Neural progenitor cell (in vitro differentiated cells): ENCODE data around the gene TBK1. TPM values are rescaled to one million over a fixed set of nuclear protein-coding genes. Genes with fewer than 3 reads are reported as not detected.
"Not testable (repeated sequence)": the region's sequence is repeated elsewhere in the genome, so short reads cannot be mapped to it uniquely, and the experiment has no call there.

Experiments
- DNase-seq: peaks from one replicate; pipeline ENCODE4 v3.0.0-alpha.2; 2016; ENCODE audit warnings: low spot score
- H2AFZ ChIP-seq: fragments of 200-600 bp; sonication (generic); replicated peaks from 2 replicates; pipeline ENCODE4 v1.6.1; 2016; ENCODE audit warnings: antibody characterized with exemption
- H3F3A ChIP-seq: fragments of 200-600 bp; sonication (generic); 2 replicates; pipeline ENCODE4 v1.6.1; 2016; ENCODE audit warnings: antibody characterized with exemption, low read depth
- H3K27ac ChIP-seq: fragments of 200-600 bp; sonication (generic); 2 replicates; pipeline ENCODE4 v1.5.1; 2016; ENCODE audit warnings: mild to moderate bottlenecking
- H3K27me3 ChIP-seq: fragments of 200-600 bp; sonication (generic); 2 replicates; pipeline ENCODE4 v1.6.1; 2016; ENCODE audit warnings: mild to moderate bottlenecking, moderate library complexity
- H3K36me3 ChIP-seq: fragments of 200-600 bp; sonication (generic); 2 replicates; pipeline ENCODE4 v1.5.1; 2016
- H3K4me1 ChIP-seq: fragments of 200-600 bp; sonication (generic); 2 replicates; pipeline ENCODE4 v1.6.1; 2016; ENCODE audit warnings: mixed run types
- H3K4me2 ChIP-seq: fragments of 200-600 bp; sonication (generic); 2 replicates; pipeline ENCODE4 v1.6.1; 2016
- H3K4me3 ChIP-seq: fragments of 200-600 bp; sonication (generic); 2 replicates; pipeline ENCODE4 v1.5.1; 2016
- H3K79me2 ChIP-seq: fragments of 200-600 bp; sonication (generic); 2 replicates; pipeline ENCODE4 v1.6.1; 2016; ENCODE audit warnings: low read depth
- H3K9ac ChIP-seq: fragments of 200-600 bp; sonication (generic); 2 replicates; pipeline ENCODE4 v1.6.1; 2016
- H3K9me3 ChIP-seq: fragments of 200-600 bp; sonication (generic); 2 replicates; pipeline ENCODE4 v1.5.1; 2016; ENCODE audit warnings: low read depth
- H4K20me1 ChIP-seq: fragments of 200-600 bp; sonication (generic); 2 replicates; pipeline ENCODE4 v1.6.1; 2016; ENCODE audit warnings: low read depth
- H3K27ac Mint-ChIP-seq: 3 replicates; pipeline ENCODE4 v1.8.0; 2021; ENCODE audit warnings: mixed read lengths
- H3K27me3 Mint-ChIP-seq: 2 replicates; pipeline ENCODE4 v1.8.0; 2022; ENCODE audit warnings: low read depth, mild to moderate bottlenecking, inconsistent platforms, moderate library complexity, mixed read lengths; ENCODE audit not compliant: insufficient read depth
- H3K36me3 Mint-ChIP-seq: 3 replicates; pipeline ENCODE4 v1.8.0; 2021; ENCODE audit warnings: mixed read lengths
- H3K4me1 Mint-ChIP-seq: 3 replicates; pipeline ENCODE4 v1.8.0; 2021; ENCODE audit warnings: mixed read lengths
- H3K4me3 Mint-ChIP-seq: 3 replicates; pipeline ENCODE4 v1.8.0; 2021; ENCODE audit warnings: mild to moderate bottlenecking, moderate library complexity, mixed read lengths
- H3K9me3 Mint-ChIP-seq: 3 replicates; pipeline ENCODE4 v1.8.0; 2020; ENCODE audit warnings: mixed read lengths
- CTCF ChIP-seq: fragments of 200-600 bp; sonication (generic); IDR thresholded peaks from 2 replicates; pipeline ENCODE4 v1.5.1; 2017; ENCODE audit warnings: antibody characterized with exemption, mild to moderate bottlenecking
- EZH2 ChIP-seq: fragments of 200-600 bp; sonication (generic); IDR thresholded peaks from 2 replicates; pipeline ENCODE4 v1.6.1; 2017; ENCODE audit warnings: antibody characterized with exemption, mild to moderate bottlenecking, moderate library complexity
- EZH2phosphoT487 ChIP-seq: fragments of 200-600 bp; sonication (generic); IDR thresholded peaks from 2 replicates; pipeline ENCODE4 v1.6.1; 2017; ENCODE audit warnings: antibody characterized with exemption
- total RNA-seq: library from RNA; depleted of rRNA; stranded (reverse); fragments of >200 nt; gene quantifications from 2 replicates; pipeline ENCODE4 v1.2.3, GENCODE V29; 2015; ENCODE audit warnings: low replicate concordance

Gene TBK1
- total RNA-seq, 1 donor from 2014 or later = 51.3 TPM

- no peak overlapping the region for H3K4me3 Mint-ChIP-seq
- H4K20me1 ChIP-seq = no peaks in the 10 kb centered on the region
- H3K27ac ChIP-seq = no peak overlapping the region
- H2AFZ ChIP-seq = peak overlapping the region; percentile 97
- DNase-seq = no peak
- no peak overlapping the region for H3K9ac ChIP-seq
- TF ChIP-seq EZH2 = no peak
- TF ChIP-seq CTCF = no peak
- no peak for TF ChIP-seq EZH2phosphoT487
- H3K79me2 ChIP-seq = no peaks in the 10 kb centered on the region
- no peaks in the 10 kb centered on the region for H3K36me3 Mint-ChIP-seq
- no peaks in the 10 kb centered on the region for H3K9me3 ChIP-seq
- peaks cover 15% of the 10 kb centered on the region for H3K4me1 ChIP-seq
- no peak overlapping the region for H3K27ac Mint-ChIP-seq
- no peaks in the 10 kb centered on the region for H3K9me3 Mint-ChIP-seq
- H3K27me3 Mint-ChIP-seq = peaks cover 7% of the 10 kb centered on the region
- peaks cover 18% of the 10 kb centered on the region for H3K4me1 Mint-ChIP-seq
- no peaks in the 10 kb centered on the region for H3K27me3 ChIP-seq
- H3F3A ChIP-seq = no peaks in the 10 kb centered on the region
- H3K4me3 ChIP-seq = no peak overlapping the region
- H3K36me3 ChIP-seq = no peaks in the 10 kb centered on the region
- peak overlapping the region; percentile 35 for H3K4me2 ChIP-seq
Measured at GRCh38 chr12:64522807-64523206, 70.9 kb downstream of the TBK1 start.

- not testable (repeated sequence) for H3K36me3 Mint-ChIP-seq, H2AFZ ChIP-seq, DNase-seq, H3K4me3 Mint-ChIP-seq, H3K27ac Mint-ChIP-seq, H3K27me3 ChIP-seq, H3K9ac ChIP-seq, H3F3A ChIP-seq, H3K27me3 Mint-ChIP-seq, H3K4me2 ChIP-seq, H3K27ac ChIP-seq, H4K20me1 ChIP-seq, H3K9me3 ChIP-seq, H3K9me3 Mint-ChIP-seq, H3K36me3 ChIP-seq, H3K4me3 ChIP-seq, H3K79me2 ChIP-seq
- H3K4me1 ChIP-seq = peaks cover 15% of the 10 kb centered on the region
- peaks cover 15% of the 10 kb centered on the region for H3K4me1 Mint-ChIP-seq
Measured at GRCh38 chr12:64523565-64524444, 71.9 kb downstream of the TBK1 start.

GRCh38 chr12:64525461-64526160 is 73.7 kb downstream of the TBK1 start:
- H3K4me1 Mint-ChIP-seq = peaks cover 15% of the 10 kb centered on the region
- no peak overlapping the region for H3K9ac ChIP-seq
- no peak overlapping the region for H3K4me3 Mint-ChIP-seq
- H4K20me1 ChIP-seq = no peaks in the 10 kb centered on the region
- peaks cover 7% of the 10 kb centered on the region for H3K27me3 Mint-ChIP-seq
- no peaks in the 10 kb centered on the region for H3K36me3 Mint-ChIP-seq
- H2AFZ ChIP-seq = peak overlapping the region; percentile 15
- DNase-seq = no peak
- TF ChIP-seq CTCF (peak; percentile 9), EZH2 (no peak)
- peaks cover 15% of the 10 kb centered on the region for H3K4me1 ChIP-seq
- no peaks in the 10 kb centered on the region for H3K9me3 Mint-ChIP-seq
- no peaks in the 10 kb centered on the region for H3K79me2 ChIP-seq
- H3K27ac Mint-ChIP-seq = no peak overlapping the region
- no peak overlapping the region for H3K27ac ChIP-seq
- H3K27me3 ChIP-seq = no peaks in the 10 kb centered on the region
- H3K9me3 ChIP-seq = no peaks in the 10 kb centered on the region
- H3F3A ChIP-seq = no peaks in the 10 kb centered on the region
- H3K4me3 ChIP-seq = no peak overlapping the region
- no peaks in the 10 kb centered on the region for H3K36me3 ChIP-seq
- no peak overlapping the region for H3K4me2 ChIP-seq

- peaks cover 6% of the 10 kb centered on the region for H3F3A ChIP-seq
- no peaks in the 10 kb centered on the region for H3K79me2 ChIP-seq
- Mint-ChIP-seq H3K36me3 (no peaks in the 10 kb centered on the region), H3K27me3 (peaks cover 4% of the 10 kb centered on the region), H3K9me3 (no peaks in the 10 kb centered on the region), H3K4me1 (peaks cover 9% of the 10 kb centered on the region), H3K27ac (no peak overlapping the region), H3K4me3 (no peak overlapping the region)
- no peak overlapping the region for H3K9ac ChIP-seq
- no peak overlapping the region for H3K4me2 ChIP-seq
- H3K4me1 ChIP-seq = peaks cover 16% of the 10 kb centered on the region
- TF ChIP-seq EZH2 (no peak), CTCF (no peak), EZH2phosphoT487 (no peak)
- no peak for DNase-seq
- H3K27ac ChIP-seq = no peak overlapping the region
- no peaks in the 10 kb centered on the region for H3K9me3 ChIP-seq
- no peak overlapping the region for H3K4me3 ChIP-seq
- H3K27me3 ChIP-seq = no peaks in the 10 kb centered on the region
- no peaks in the 10 kb centered on the region for H4K20me1 ChIP-seq
- H2AFZ ChIP-seq = no peak overlapping the region
- no peaks in the 10 kb centered on the region for H3K36me3 ChIP-seq
Measured at GRCh38 chr12:64526859-64527258, 74.9 kb downstream of the TBK1 start.
